Measurements from ENCODE around the gene PTPRM. TPM values are rescaled to one million over a fixed set of nuclear protein-coding genes. Genes with fewer than 3 reads are reported as not detected.

Gene PTPRM
- total RNA-seq, 1 experiment from 2014 or later = not detected

DNA sequence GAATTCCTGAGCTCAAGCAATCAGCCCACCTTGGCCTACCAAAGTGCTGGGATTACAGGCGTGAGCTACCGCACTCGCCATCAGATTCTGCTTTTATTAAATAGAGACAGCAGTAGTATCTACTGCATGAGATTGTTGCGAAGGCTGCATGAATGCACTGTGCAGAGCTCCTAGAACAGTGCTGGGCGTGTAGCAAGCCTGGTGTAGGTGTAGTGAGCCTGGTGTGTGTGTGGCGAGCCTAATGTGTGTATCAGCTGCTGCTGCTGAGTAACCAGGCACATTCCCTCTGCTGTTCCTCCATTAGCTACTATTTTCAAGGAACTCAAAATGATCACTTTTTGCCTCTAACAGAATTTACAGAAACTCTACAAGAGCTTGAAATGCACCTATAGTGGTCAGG lies 57.6 kb downstream of the PTPRM start:
- intact Hi-C loops (cut with micrococcal nuclease; ENCODE audit: unreplicated experiment) = no loop called here
- Histone ChIP-seq H3K9me3 (ENCODE audit: low read depth, low read length, poor library complexity, severe bottlenecking) (peaks cover 20% of the 10 kb centered on the region), H3K4me1 (ENCODE audit: insufficient read depth, low read length, poor library complexity, severe bottlenecking) (no peaks in the 10 kb centered on the region), H3K36me3 (ENCODE audit: insufficient read depth, low read length, poor library complexity, severe bottlenecking) (no peaks in the 10 kb centered on the region), H3K27ac (ENCODE audit: low read depth, low read length, poor library complexity, severe bottlenecking) (no peak overlapping the region), H3K27me3 (replicated peaks; ENCODE audit: insufficient read depth, low read depth, low read length, poor library complexity) (no peaks in the 10 kb centered on the region), H3K4me3 (ENCODE audit: low read depth, low read length, poor library complexity, severe bottlenecking) (no peak overlapping the region)
- no TSS peak for BruUV-seq (replicated peaks)
- CTCF ChIA-PET = no interaction called here
- POLR2A ChIA-PET (ENCODE audit: low non-redundant PET) = no interaction called here
- no peak for DNase-seq (ENCODE audit: low spot score)
- no peak for TF ChIP-seq EZH2 (IDR thresholded peaks at IDR 0.05; ENCODE audit: borderline replicate concordance, low read depth, low read length, poor library complexity, severe bottlenecking)
- TF ChIP-seq, protein P1, sequence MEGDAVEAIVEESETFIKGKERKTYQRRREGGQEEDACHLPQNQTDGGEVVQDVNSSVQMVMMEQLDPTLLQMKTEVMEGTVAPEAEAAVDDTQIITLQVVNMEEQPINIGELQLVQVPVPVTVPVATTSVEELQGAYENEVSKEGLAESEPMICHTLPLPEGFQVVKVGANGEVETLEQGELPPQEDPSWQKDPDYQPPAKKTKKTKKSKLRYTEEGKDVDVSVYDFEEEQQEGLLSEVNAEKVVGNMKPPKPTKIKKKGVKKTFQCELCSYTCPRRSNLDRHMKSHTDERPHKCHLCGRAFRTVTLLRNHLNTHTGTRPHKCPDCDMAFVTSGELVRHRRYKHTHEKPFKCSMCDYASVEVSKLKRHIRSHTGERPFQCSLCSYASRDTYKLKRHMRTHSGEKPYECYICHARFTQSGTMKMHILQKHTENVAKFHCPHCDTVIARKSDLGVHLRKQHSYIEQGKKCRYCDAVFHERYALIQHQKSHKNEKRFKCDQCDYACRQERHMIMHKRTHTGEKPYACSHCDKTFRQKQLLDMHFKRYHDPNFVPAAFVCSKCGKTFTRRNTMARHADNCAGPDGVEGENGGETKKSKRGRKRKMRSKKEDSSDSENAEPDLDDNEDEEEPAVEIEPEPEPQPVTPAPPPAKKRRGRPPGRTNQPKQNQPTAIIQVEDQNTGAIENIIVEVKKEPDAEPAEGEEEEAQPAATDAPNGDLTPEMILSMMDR (conservative IDR thresholded peaks at IDR 0.05; ENCODE audit: low read depth, low read length) = no peak

DNA sequence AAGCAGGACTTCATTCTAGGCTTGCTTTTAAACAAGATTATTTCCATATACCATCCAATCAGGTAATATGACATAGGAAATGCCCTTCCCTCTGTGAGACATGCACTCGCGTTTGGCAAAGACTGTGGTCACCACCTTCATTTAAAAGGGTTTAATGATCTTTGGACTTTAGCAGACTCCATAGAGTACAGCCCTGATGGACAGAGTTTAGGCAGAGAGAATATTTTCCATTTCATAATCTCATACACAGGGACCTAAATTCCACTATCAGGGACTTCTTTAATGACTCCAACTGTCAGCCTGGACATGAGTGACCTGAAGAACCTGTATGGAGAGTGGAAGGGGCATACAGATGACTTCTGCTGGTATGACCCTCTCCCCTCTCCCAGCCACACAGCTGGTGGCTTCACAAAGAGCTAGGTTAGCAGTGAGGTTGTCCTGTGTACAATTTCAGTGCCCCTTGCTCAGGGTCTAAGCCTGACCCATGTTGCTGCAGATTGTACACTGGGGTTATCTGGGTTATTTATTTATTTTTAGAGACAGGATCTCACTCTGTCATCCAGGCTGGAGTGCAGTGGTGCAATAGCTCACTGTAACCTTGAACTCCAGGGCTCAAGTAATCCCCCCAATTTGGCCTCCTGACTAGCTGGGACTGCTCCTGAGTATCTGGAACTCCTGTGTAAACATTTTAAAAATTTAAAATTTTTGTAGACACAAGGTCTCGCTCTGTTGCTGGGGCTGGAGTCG lies 59.2 kb downstream of the PTPRM start:
- Histone ChIP-seq H3K27ac (ENCODE audit: low read depth, low read length, poor library complexity, severe bottlenecking) (no peak overlapping the region), H3K9me3 (ENCODE audit: low read depth, low read length, poor library complexity, severe bottlenecking) (peaks cover 25% of the 10 kb centered on the region), H3K27me3 (replicated peaks; ENCODE audit: insufficient read depth, low read depth, low read length, poor library complexity) (no peaks in the 10 kb centered on the region), H3K4me1 (ENCODE audit: insufficient read depth, low read length, poor library complexity, severe bottlenecking) (no peaks in the 10 kb centered on the region), H3K4me3 (ENCODE audit: low read depth, low read length, poor library complexity, severe bottlenecking) (no peak overlapping the region), H3K36me3 (ENCODE audit: insufficient read depth, low read length, poor library complexity, severe bottlenecking) (no peaks in the 10 kb centered on the region)
- TF ChIP-seq, protein P1 (conservative IDR thresholded peaks at IDR 0.05; ENCODE audit: low read depth, low read length) = no peak
- no peak for TF ChIP-seq EZH2 (IDR thresholded peaks at IDR 0.05; ENCODE audit: borderline replicate concordance, low read depth, low read length, poor library complexity, severe bottlenecking)
- BruUV-seq (replicated peaks) = no TSS peak
- ChIA-PET POLR2A (ENCODE audit: low non-redundant PET) (no interaction called here), CTCF (no interaction called here)
- intact Hi-C loops (cut with micrococcal nuclease; ENCODE audit: unreplicated experiment) = no loop called here
- DNase-seq (ENCODE audit: low spot score) = no peak

DNA sequence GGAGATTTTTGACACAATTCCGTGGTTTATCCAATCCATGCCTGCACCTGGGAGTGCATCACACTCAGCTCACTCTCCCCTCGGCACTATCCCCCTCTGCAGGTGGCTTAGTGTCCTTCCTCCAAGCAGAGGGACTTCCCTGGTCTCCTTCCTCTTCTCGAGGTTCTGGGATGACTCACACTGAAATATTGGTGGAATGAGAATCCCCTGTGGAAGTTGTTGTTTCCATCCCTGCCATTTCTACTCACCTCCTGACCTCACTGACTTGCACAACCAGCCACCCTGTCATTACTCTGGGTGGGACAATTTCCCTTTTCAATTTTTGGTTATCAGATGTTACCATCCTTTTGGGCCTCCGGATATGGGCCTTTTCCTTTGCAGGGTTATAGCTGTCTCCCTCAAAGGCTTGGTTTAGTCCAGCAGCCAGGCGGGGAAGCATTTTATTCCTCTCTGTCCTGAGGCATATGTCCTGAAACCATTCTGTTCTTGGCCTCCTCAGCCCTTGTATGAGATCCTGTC lies 59.9 kb downstream of the PTPRM start:
- ChIA-PET POLR2A (ENCODE audit: low non-redundant PET) (no interaction called here), CTCF (no interaction called here)
- no peaks in the 10 kb centered on the region for H3K36me3 ChIP-seq (ENCODE audit: insufficient read depth, low read length, poor library complexity, severe bottlenecking)
- H3K4me1 ChIP-seq (ENCODE audit: insufficient read depth, low read length, poor library complexity, severe bottlenecking) = no peaks in the 10 kb centered on the region
- intact Hi-C loops (cut with micrococcal nuclease; ENCODE audit: unreplicated experiment) = no loop called here
- H3K27ac ChIP-seq (ENCODE audit: low read depth, low read length, poor library complexity, severe bottlenecking) = no peak overlapping the region
- H3K9me3 ChIP-seq (ENCODE audit: low read depth, low read length, poor library complexity, severe bottlenecking) = peaks cover 22% of the 10 kb centered on the region
- BruUV-seq (replicated peaks) = no TSS peak
- H3K4me3 ChIP-seq (ENCODE audit: low read depth, low read length, poor library complexity, severe bottlenecking) = no peak overlapping the region
- TF ChIP-seq, protein P1 (conservative IDR thresholded peaks at IDR 0.05; ENCODE audit: low read depth, low read length) = no peak
- TF ChIP-seq EZH2 (IDR thresholded peaks at IDR 0.05; ENCODE audit: borderline replicate concordance, low read depth, low read length, poor library complexity, severe bottlenecking) = no peak
- no peaks in the 10 kb centered on the region for H3K27me3 ChIP-seq (replicated peaks; ENCODE audit: insufficient read depth, low read depth, low read length, poor library complexity)
- DNase-seq (ENCODE audit: low spot score) = no peak
